Loucy (cell line): ENCODE measurements around the gene CLEC16A.

Experiments used
- EZH2phosphoT487 ChIP-seq: fragments of 200-600 bp; IDR thresholded peaks from 2 replicates; pipeline ENCODE4 v1.6.1; 2018; ENCODE audit warnings: antibody characterized with exemption, mild to moderate bottlenecking, moderate library complexity, borderline replicate concordance
- TF ChIP-seq, protein P1 (sequence below): fragments of 200-600 bp; sonication (generic); conservative IDR thresholded peaks from 2 replicates; pipeline ENCODE4 v1.5.1; 2014; ENCODE audit warnings: mild to moderate bottlenecking, antibody characterized with exemption, low read length

DNA sequence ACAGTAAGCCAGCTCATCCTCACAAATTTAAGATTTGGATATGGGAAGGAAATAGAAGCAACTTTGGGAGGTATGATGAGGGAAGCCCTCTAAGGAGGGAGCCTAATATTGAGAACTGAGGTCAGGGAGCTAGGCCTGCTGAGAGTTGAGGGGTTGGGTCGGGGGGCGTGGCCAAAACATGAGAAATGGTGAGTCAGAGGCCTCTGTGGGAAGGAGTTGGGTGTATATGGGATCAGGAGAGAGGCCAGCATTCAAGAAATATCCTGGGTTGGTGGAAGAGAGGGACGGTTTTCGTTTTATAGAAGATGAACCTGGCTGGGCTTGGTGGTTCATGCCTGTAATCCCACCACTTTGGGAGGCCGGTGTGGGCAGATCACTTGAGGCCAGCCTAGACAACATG lies 48.4 kb downstream of the CLEC16A start:
- TF ChIP-seq, protein P1, sequence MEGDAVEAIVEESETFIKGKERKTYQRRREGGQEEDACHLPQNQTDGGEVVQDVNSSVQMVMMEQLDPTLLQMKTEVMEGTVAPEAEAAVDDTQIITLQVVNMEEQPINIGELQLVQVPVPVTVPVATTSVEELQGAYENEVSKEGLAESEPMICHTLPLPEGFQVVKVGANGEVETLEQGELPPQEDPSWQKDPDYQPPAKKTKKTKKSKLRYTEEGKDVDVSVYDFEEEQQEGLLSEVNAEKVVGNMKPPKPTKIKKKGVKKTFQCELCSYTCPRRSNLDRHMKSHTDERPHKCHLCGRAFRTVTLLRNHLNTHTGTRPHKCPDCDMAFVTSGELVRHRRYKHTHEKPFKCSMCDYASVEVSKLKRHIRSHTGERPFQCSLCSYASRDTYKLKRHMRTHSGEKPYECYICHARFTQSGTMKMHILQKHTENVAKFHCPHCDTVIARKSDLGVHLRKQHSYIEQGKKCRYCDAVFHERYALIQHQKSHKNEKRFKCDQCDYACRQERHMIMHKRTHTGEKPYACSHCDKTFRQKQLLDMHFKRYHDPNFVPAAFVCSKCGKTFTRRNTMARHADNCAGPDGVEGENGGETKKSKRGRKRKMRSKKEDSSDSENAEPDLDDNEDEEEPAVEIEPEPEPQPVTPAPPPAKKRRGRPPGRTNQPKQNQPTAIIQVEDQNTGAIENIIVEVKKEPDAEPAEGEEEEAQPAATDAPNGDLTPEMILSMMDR, result no peak
- no peak for TF ChIP-seq EZH2phosphoT487
